ENCODE results near the gene ASCC1. TPM values are rescaled to one million over a fixed set of nuclear protein-coding genes. Genes with fewer than 3 reads are reported as not detected.

ASCC1 gene
- total RNA-seq, 6 experiments from 2014 or later = 21.0 to 29.6 (median 25.3) TPM

DNA sequence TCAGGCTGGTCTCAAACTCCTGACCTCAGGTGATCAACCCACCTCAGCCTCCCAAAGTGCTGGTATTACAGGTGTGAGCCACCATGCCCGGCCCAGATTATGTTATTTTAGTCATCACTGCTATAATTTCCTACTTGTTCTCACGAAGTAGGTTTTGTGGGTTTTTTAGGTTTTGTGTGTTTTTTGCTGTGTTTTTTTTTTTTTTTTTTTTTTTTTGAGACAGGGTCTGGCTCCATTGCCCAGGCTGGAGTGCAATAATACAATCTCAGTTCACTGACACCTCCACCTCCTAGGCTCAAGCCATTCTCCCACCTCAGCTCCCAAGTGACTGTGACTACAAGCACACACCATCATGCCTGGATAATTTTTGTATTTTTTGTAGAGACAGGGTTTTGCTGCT lies 21.1 kb downstream of the ASCC1 start:
- H3K9me3 Mint-ChIP-seq = no peaks in the 10 kb centered on the region
- H3K36me3 Mint-ChIP-seq (ENCODE audit: low read depth) = peaks cover 12% of the 10 kb centered on the region
- peaks cover 6% of the 10 kb centered on the region for H3K4me1 Mint-ChIP-seq (ENCODE audit: low read depth)
- H3K27me3 Mint-ChIP-seq (ENCODE audit: insufficient read depth) = no peaks in the 10 kb centered on the region; the same call in 1 of the 2 replicates
- no peak for DNase-seq
- TF ChIP-seq, protein P1, sequence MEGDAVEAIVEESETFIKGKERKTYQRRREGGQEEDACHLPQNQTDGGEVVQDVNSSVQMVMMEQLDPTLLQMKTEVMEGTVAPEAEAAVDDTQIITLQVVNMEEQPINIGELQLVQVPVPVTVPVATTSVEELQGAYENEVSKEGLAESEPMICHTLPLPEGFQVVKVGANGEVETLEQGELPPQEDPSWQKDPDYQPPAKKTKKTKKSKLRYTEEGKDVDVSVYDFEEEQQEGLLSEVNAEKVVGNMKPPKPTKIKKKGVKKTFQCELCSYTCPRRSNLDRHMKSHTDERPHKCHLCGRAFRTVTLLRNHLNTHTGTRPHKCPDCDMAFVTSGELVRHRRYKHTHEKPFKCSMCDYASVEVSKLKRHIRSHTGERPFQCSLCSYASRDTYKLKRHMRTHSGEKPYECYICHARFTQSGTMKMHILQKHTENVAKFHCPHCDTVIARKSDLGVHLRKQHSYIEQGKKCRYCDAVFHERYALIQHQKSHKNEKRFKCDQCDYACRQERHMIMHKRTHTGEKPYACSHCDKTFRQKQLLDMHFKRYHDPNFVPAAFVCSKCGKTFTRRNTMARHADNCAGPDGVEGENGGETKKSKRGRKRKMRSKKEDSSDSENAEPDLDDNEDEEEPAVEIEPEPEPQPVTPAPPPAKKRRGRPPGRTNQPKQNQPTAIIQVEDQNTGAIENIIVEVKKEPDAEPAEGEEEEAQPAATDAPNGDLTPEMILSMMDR (IDR thresholded peaks at IDR 0.05) = no peak
- no peak overlapping the region for H3K27ac Mint-ChIP-seq
- no peak overlapping the region for H3K4me3 Mint-ChIP-seq

DNA sequence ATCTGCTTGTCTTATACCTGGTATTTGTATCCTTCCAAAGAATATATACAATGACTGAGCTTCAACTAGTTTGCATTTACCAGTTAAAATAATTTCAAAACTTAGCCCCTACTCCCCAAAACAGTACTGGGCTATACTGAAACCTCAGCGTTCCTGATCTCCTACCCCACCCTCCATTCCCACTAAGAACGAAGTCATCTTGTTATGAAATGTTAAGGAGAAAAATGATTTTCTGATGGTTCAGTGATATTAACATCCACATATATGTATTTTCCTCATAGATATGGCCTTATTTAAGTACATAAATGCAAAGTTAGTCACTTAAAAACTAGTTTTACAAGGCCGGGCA lies 29.1 kb downstream of the ASCC1 start:
- Mint-ChIP-seq H3K27ac (peak overlapping the region; percentile 74; the same call in 1 of the 2 replicates), H3K27me3 (ENCODE audit: insufficient read depth) (no peaks in the 10 kb centered on the region), H3K9me3 (peaks cover 10% of the 10 kb centered on the region; the same call in 1 of the 2 replicates), H3K36me3 (ENCODE audit: low read depth) (peaks cover 17% of the 10 kb centered on the region), H3K4me1 (ENCODE audit: low read depth) (peaks cover 10% of the 10 kb centered on the region), H3K4me3 (peak overlapping the region; percentile 67; the same call in 1 of the 2 replicates)
- TF ChIP-seq, protein P1 (IDR thresholded peaks at IDR 0.05) = no peak
- no peak for DNase-seq

DNA sequence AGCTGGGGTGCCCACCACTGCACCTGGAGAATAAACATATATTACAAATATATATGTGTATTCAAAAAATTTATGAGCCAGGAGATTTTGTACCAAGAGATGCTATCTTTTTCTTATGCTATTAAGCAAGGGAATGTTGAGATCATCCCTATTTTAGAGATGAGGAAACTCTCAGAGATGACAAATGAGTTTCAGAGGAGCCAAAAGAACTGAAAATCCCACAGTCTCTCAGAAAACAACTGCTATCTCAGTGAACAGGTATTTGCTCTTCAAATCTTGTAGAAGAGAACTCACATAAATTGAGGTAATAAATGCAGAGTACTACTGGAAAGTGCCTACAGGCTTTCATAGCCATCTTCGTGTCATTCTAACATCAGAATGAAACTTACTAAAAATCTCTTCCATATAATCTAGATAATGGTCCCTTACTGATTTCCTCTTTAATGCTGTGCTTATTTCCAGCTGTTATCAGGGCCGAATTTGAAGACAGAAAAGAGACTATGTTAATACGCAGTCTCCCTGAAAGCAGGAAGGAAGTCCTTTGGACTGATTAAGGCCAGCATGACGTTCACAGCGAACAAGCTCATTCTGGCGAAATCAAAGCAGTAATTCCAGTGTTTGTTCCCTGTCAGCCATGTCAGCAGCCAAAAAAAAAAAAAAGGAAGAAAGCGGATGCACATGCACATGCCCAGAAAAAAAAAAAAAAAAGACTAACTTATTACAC lies 29.7 kb downstream of the ASCC1 start:
- H3K9me3 Mint-ChIP-seq = peaks cover 10% of the 10 kb centered on the region; the same call in 1 of the 2 replicates
- peak; percentile 24 for DNase-seq
- peak overlapping the region; percentile 74; the same call in 1 of the 2 replicates for H3K27ac Mint-ChIP-seq
- H3K4me3 Mint-ChIP-seq = peak overlapping the region; percentile 67; the same call in 1 of the 2 replicates
- H3K36me3 Mint-ChIP-seq (ENCODE audit: low read depth) = peaks cover 21% of the 10 kb centered on the region
- TF ChIP-seq, protein P1 (IDR thresholded peaks at IDR 0.05) = no peak
- no peaks in the 10 kb centered on the region for H3K27me3 Mint-ChIP-seq (ENCODE audit: insufficient read depth)
- H3K4me1 Mint-ChIP-seq (ENCODE audit: low read depth) = peaks cover 10% of the 10 kb centered on the region

DNA sequence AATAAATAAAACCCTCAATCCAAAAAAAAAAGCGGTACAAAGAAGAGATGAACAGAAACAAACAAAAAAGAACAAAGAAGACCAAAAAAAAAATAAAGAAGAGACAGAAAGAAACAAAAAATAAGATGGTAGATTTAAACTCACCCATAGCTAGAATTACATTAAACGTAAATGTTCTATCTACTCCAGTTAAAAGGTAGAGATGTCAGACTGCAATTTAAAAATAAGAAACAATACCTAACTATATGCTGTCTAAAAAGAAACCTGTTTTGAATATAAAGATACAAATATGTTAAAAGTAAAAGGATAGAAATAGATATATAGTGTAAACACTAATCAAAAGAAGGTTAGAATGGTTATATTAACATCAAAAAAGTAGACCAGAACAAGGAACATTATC lies 31.9 kb downstream of the ASCC1 start:
- TF ChIP-seq, protein P1 (IDR thresholded peaks at IDR 0.05) = no peak
- Mint-ChIP-seq H3K27me3 (ENCODE audit: insufficient read depth) (no peaks in the 10 kb centered on the region), H3K4me1 (ENCODE audit: low read depth) (peaks cover 10% of the 10 kb centered on the region), H3K4me3 (no peak overlapping the region), H3K27ac (no peak overlapping the region), H3K36me3 (ENCODE audit: low read depth) (peaks cover 21% of the 10 kb centered on the region), H3K9me3 (peaks cover 10% of the 10 kb centered on the region; the same call in 1 of the 2 replicates)
- no peak for DNase-seq

DNA sequence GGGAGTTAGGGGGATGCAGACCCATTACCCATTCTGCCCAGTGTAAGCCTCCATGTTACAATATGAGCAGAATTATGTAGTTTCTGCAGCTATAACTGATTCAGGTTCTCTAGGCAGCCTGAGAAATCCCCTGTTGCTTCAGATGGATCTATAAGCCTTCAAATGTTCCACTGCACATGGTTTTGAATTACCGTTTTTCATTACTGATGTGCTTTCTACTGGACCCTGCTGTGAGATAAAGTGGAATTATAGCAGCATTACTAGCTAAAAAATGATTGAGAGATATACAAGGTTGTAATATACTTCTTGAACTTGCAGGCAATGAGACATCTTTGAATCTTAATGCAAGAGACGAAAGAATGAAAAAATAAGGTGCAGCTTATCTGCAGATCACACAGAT lies 38.6 kb downstream of the ASCC1 start:
- no peak for DNase-seq
- Mint-ChIP-seq H3K4me1 (ENCODE audit: low read depth) (no peaks in the 10 kb centered on the region), H3K27ac (no peak overlapping the region), H3K36me3 (ENCODE audit: low read depth) (peaks cover 5% of the 10 kb centered on the region; the same call in 1 of the 2 replicates), H3K27me3 (ENCODE audit: insufficient read depth) (no peaks in the 10 kb centered on the region), H3K4me3 (no peak overlapping the region), H3K9me3 (no peaks in the 10 kb centered on the region)
- TF ChIP-seq, protein P1 (IDR thresholded peaks at IDR 0.05) = no peak
